SHP77 (cell line): ENCODE data around the gene TSPAN12.
A peak's percentile ranks its signal among the peaks of the same experiment; 100 is the strongest.
"Not testable (repeated sequence)": the region's sequence is repeated elsewhere in the genome, so short reads cannot be mapped to it uniquely, and the experiment has no call there.

Experiments used
- DNase-seq, 2 experiments: peaks; one replicate each; lab custom pipeline; 2025; lab: John Stamatoyannopoulos, UW

Gene TSPAN12

GRCh38 chr7:120857588-120858573 is at the start of gene TSPAN12:
TSS of gene TSPAN12 (minus strand) at chr7:120858144. CDS start at chr7:120856763, 1,381 bp downstream.
- peak; percentile 70 to 91 for DNase-seq

GRCh38 chr7:120898715-120899499 is 41.0 kb upstream of the TSPAN12 start:
- DNase-seq, result no peak

GRCh38 chr7:120895253-120895652 is 37.3 kb upstream of the TSPAN12 start:
- not testable (repeated sequence) for DNase-seq

- not testable (repeated sequence) for DNase-seq
Measured at GRCh38 chr7:120885602-120886001, 27.7 kb upstream of the TSPAN12 start.

GRCh38 chr7:120877701-120878100 is 19.8 kb upstream of the TSPAN12 start:
- no peak for DNase-seq

- no peak for DNase-seq
Measured at GRCh38 chr7:120876922-120877321, 19.0 kb upstream of the TSPAN12 start.

- no peak for DNase-seq
Measured at GRCh38 chr7:120874722-120875121, 16.8 kb upstream of the TSPAN12 start.

- DNase-seq, result no peak
Measured at GRCh38 chr7:120874016-120874415, 16.1 kb upstream of the TSPAN12 start.

GRCh38 chr7:120873401-120873800 is 15.5 kb upstream of the TSPAN12 start:
- DNase-seq, result no peak

GRCh38 chr7:120869700-120870099 is 11.8 kb upstream of the TSPAN12 start:
- DNase-seq, result no peak

GRCh38 chr7:120867932-120868331 is 10.0 kb upstream of the TSPAN12 start:
- DNase-seq, result no peak

- no peak for DNase-seq
Measured at GRCh38 chr7:120865191-120865981, 7.4 kb upstream of the TSPAN12 start.

- no peak for DNase-seq
Measured at GRCh38 chr7:120864141-120864900, 6.4 kb upstream of the TSPAN12 start.

GRCh38 chr7:120862987-120863590 is 5.1 kb upstream of the TSPAN12 start:
- DNase-seq, result no peak

GRCh38 chr7:120860156-120860555 is 2.2 kb upstream of the TSPAN12 start:
- no peak for DNase-seq

GRCh38 chr7:120859459-120859858 is 1.5 kb upstream of the TSPAN12 start:
- DNase-seq, result no peak

- DNase-seq, result peak; percentile 63 to 86
Measured at GRCh38 chr7:120856621-120857352, 1.2 kb downstream of the TSPAN12 start.

- DNase-seq, result no peak
Measured at GRCh38 chr7:120856198-120856597, 1.7 kb downstream of the TSPAN12 start.

GRCh38 chr7:120852700-120853099 is 5.2 kb downstream of the TSPAN12 start:
- DNase-seq, result no peak

- DNase-seq, result no peak
Measured at GRCh38 chr7:120843109-120843508, 14.8 kb downstream of the TSPAN12 start.
